ENCODE results near the gene ERFL.

The ERFL gene

GRCh38 chr19:41928221-41928683, at the start of gene ERFL:
TSS of gene ERFL (minus strand) at chr19:41928449. CDS start at chr19:41912919, 15,530 bp downstream.
- Histone ChIP-seq H3K9me3 (ENCODE audit: control insufficient read depth, insufficient read depth, low read length) (no peaks in the 10 kb centered on the region), H3K27me3 (ENCODE audit: control insufficient read depth, insufficient read depth, low read length) (peaks cover 90% of the 10 kb centered on the region), H3K27ac (ENCODE audit: low read length) (no peak within 1 kb of the TSS), H3K36me3 (ENCODE audit: control insufficient read depth, insufficient read depth, low read length) (no peaks in the 10 kb centered on the region), H3K4me3 (ENCODE audit: low read length) (peak within 1 kb of the TSS; percentile 29; the same call in 1 of the 2 replicates), H3K4me1 (ENCODE audit: control insufficient read depth, insufficient read depth, low read length) (peaks cover 6% of the 10 kb centered on the region)
- no peak for DNase-seq (ENCODE audit: low read depth, low spot score)
- no CpG with 5 or more reads among the region's 49 CpGs for WGBS (ENCODE audit: insufficient coverage, insufficient read length)

- no CpG with 5 or more reads among the region's 22 CpGs for WGBS (ENCODE audit: insufficient coverage, insufficient read length)
Observed at GRCh38 chr19:41977916-41978315, 49.7 kb upstream of the ERFL start.

GRCh38 chr19:41974652-41975051, 46.4 kb upstream of the ERFL start:
- no CpG with 5 or more reads among the region's 8 CpGs for WGBS (ENCODE audit: insufficient coverage, insufficient read length)
- no peak for DNase-seq (ENCODE audit: low read depth, low spot score)
- H3K27me3 ChIP-seq (ENCODE audit: control insufficient read depth, insufficient read depth, low read length): no peaks in the 10 kb centered on the region
- no peaks in the 10 kb centered on the region for H3K9me3 ChIP-seq (ENCODE audit: control insufficient read depth, insufficient read depth, low read length)
- H3K36me3 ChIP-seq (ENCODE audit: control insufficient read depth, insufficient read depth, low read length): peaks cover 11% of the 10 kb centered on the region
- no peaks in the 10 kb centered on the region for H3K4me1 ChIP-seq (ENCODE audit: control insufficient read depth, insufficient read depth, low read length)
- no peak overlapping the region for H3K27ac ChIP-seq (ENCODE audit: low read length)
- H3K4me3 ChIP-seq (ENCODE audit: low read length): no peak overlapping the region

More at GRCh38 chr19:41977916-41978315, 49.7 kb upstream of the ERFL start:
- H3K9me3 ChIP-seq (ENCODE audit: control insufficient read depth, insufficient read depth, low read length): no peaks in the 10 kb centered on the region
- H3K36me3 ChIP-seq (ENCODE audit: control insufficient read depth, insufficient read depth, low read length): peaks cover 12% of the 10 kb centered on the region
- H3K4me3 ChIP-seq (ENCODE audit: low read length): no peak overlapping the region
- no peak for DNase-seq (ENCODE audit: low read depth, low spot score)
- H3K4me1 ChIP-seq (ENCODE audit: control insufficient read depth, insufficient read depth, low read length): no peaks in the 10 kb centered on the region
- no peak overlapping the region for H3K27ac ChIP-seq (ENCODE audit: low read length)
- no peaks in the 10 kb centered on the region for H3K27me3 ChIP-seq (ENCODE audit: control insufficient read depth, insufficient read depth, low read length)

- H3K4me1 ChIP-seq (ENCODE audit: control insufficient read depth, insufficient read depth, low read length): no peaks in the 10 kb centered on the region
- no peak for DNase-seq (ENCODE audit: low read depth, low spot score)
- no CpG with 5 or more reads among the region's 11 CpGs for WGBS (ENCODE audit: insufficient coverage, insufficient read length)
- no peak overlapping the region for H3K4me3 ChIP-seq (ENCODE audit: low read length)
- no peak overlapping the region for H3K27ac ChIP-seq (ENCODE audit: low read length)
- H3K9me3 ChIP-seq (ENCODE audit: control insufficient read depth, insufficient read depth, low read length): no peaks in the 10 kb centered on the region
- H3K27me3 ChIP-seq (ENCODE audit: control insufficient read depth, insufficient read depth, low read length): no peaks in the 10 kb centered on the region
- peaks cover 6% of the 10 kb centered on the region for H3K36me3 ChIP-seq (ENCODE audit: control insufficient read depth, insufficient read depth, low read length)
Observed at GRCh38 chr19:41971363-41971762, 43.1 kb upstream of the ERFL start.

- H3K4me1 ChIP-seq (ENCODE audit: control insufficient read depth, insufficient read depth, low read length): no peaks in the 10 kb centered on the region
- no peaks in the 10 kb centered on the region for H3K9me3 ChIP-seq (ENCODE audit: control insufficient read depth, insufficient read depth, low read length)
- DNase-seq (ENCODE audit: low read depth, low spot score): no peak
- WGBS (ENCODE audit: insufficient coverage, insufficient read length): no CpG with 5 or more reads among the region's 19 CpGs
- no peak overlapping the region for H3K4me3 ChIP-seq (ENCODE audit: low read length)
- no peak overlapping the region for H3K27ac ChIP-seq (ENCODE audit: low read length)
- peaks cover 6% of the 10 kb centered on the region for H3K36me3 ChIP-seq (ENCODE audit: control insufficient read depth, insufficient read depth, low read length)
- H3K27me3 ChIP-seq (ENCODE audit: control insufficient read depth, insufficient read depth, low read length): no peaks in the 10 kb centered on the region
Observed at GRCh38 chr19:41969772-41970458, 41.7 kb upstream of the ERFL start.

- Histone ChIP-seq H3K27me3 (ENCODE audit: control insufficient read depth, insufficient read depth, low read length) (no peaks in the 10 kb centered on the region), H3K4me1 (ENCODE audit: control insufficient read depth, insufficient read depth, low read length) (no peaks in the 10 kb centered on the region), H3K36me3 (ENCODE audit: control insufficient read depth, insufficient read depth, low read length) (peaks cover 6% of the 10 kb centered on the region), H3K27ac (ENCODE audit: low read length) (no peak overlapping the region), H3K9me3 (ENCODE audit: control insufficient read depth, insufficient read depth, low read length) (no peaks in the 10 kb centered on the region), H3K4me3 (ENCODE audit: low read length) (no peak overlapping the region)
- no CpG with 5 or more reads among the region's 28 CpGs for WGBS (ENCODE audit: insufficient coverage, insufficient read length)
- no peak for DNase-seq (ENCODE audit: low read depth, low spot score)
Observed at GRCh38 chr19:41968751-41969595, 40.7 kb upstream of the ERFL start.

- no peaks in the 10 kb centered on the region for H3K9me3 ChIP-seq (ENCODE audit: control insufficient read depth, insufficient read depth, low read length)
- DNase-seq (ENCODE audit: low read depth, low spot score): no peak
- H3K4me1 ChIP-seq (ENCODE audit: control insufficient read depth, insufficient read depth, low read length): no peaks in the 10 kb centered on the region
- no peak overlapping the region for H3K4me3 ChIP-seq (ENCODE audit: low read length)
- no peak overlapping the region for H3K27ac ChIP-seq (ENCODE audit: low read length)
- H3K36me3 ChIP-seq (ENCODE audit: control insufficient read depth, insufficient read depth, low read length): peaks cover 6% of the 10 kb centered on the region
- no peaks in the 10 kb centered on the region for H3K27me3 ChIP-seq (ENCODE audit: control insufficient read depth, insufficient read depth, low read length)
- WGBS (ENCODE audit: insufficient coverage, insufficient read length): no CpG with 5 or more reads among the region's 26 CpGs
Observed at GRCh38 chr19:41967054-41967783, 39.0 kb upstream of the ERFL start.

GRCh38 chr19:41965106-41965505, 36.9 kb upstream of the ERFL start:
- no peaks in the 10 kb centered on the region for H3K27me3 ChIP-seq (ENCODE audit: control insufficient read depth, insufficient read depth, low read length)
- H3K9me3 ChIP-seq (ENCODE audit: control insufficient read depth, insufficient read depth, low read length): no peaks in the 10 kb centered on the region
- peaks cover 4% of the 10 kb centered on the region for H3K36me3 ChIP-seq (ENCODE audit: control insufficient read depth, insufficient read depth, low read length)
- no peak for DNase-seq (ENCODE audit: low read depth, low spot score)
- H3K4me3 ChIP-seq (ENCODE audit: low read length): no peak overlapping the region
- no peaks in the 10 kb centered on the region for H3K4me1 ChIP-seq (ENCODE audit: control insufficient read depth, insufficient read depth, low read length)
- H3K27ac ChIP-seq (ENCODE audit: low read length): no peak overlapping the region
- no CpG with 5 or more reads among the region's 5 CpGs for WGBS (ENCODE audit: insufficient coverage, insufficient read length)

GRCh38 chr19:41960973-41961372, 32.7 kb upstream of the ERFL start:
- WGBS (ENCODE audit: insufficient coverage, insufficient read length): no CpG with 5 or more reads among the region's 5 CpGs

More at GRCh38 chr19:41960973-41961372, 32.7 kb upstream of the ERFL start:
- Histone ChIP-seq H3K9me3 (ENCODE audit: control insufficient read depth, insufficient read depth, low read length) (no peaks in the 10 kb centered on the region), H3K27ac (ENCODE audit: low read length) (no peak overlapping the region), H3K4me3 (ENCODE audit: low read length) (no peak overlapping the region), H3K4me1 (ENCODE audit: control insufficient read depth, insufficient read depth, low read length) (peaks cover 5% of the 10 kb centered on the region), H3K27me3 (ENCODE audit: control insufficient read depth, insufficient read depth, low read length) (no peaks in the 10 kb centered on the region), H3K36me3 (ENCODE audit: control insufficient read depth, insufficient read depth, low read length) (peaks cover 4% of the 10 kb centered on the region)
- DNase-seq (ENCODE audit: low read depth, low spot score): no peak
